B cell (primary cell): ENCODE data around the gene CRYBG3. TPM values are rescaled to one million over a fixed set of nuclear protein-coding genes. Genes with fewer than 3 reads are reported as not detected.

Experiments
- ATAC-seq: fragments of 200-7000 bp; cut with Tn5 transposase; one replicate; pipeline ENCODE4 v1.10.0; 2021; ENCODE audit warnings: low read depth, mild to moderate bottlenecking, moderate number of reproducible peaks, moderate library complexity
- CTCF ChIA-PET: fragments of 350-600 bp; sonication (Branson Sonifier 250); formaldehyde crosslinking; loops from one replicate; lab custom pipeline; 2021; ENCODE audit warnings: antibody characterized with exemption, inconsistent platforms; lab: Charles Lee
- POLR2A ChIA-PET: fragments of 350-600 bp; sonication (Branson Sonifier 250); formaldehyde crosslinking; loops from one replicate; lab custom pipeline; 2021; ENCODE audit warnings: antibody characterized with exemption; lab: Charles Lee
- DNase-seq: peaks from one replicate; pipeline ENCODE4 v3.0.0; 2013
- H2AFZ ChIP-seq: 2 replicates; pipeline ENCODE4 v1.6.1; 2012; ENCODE audit warnings: mild to moderate bottlenecking, low read depth, low read length; ENCODE audit not compliant: insufficient read depth, poor library complexity, severe bottlenecking
- H3K27ac ChIP-seq, 2 donors: 1 replicate in 1 of 2; 2 replicates in 1 of 2; pipeline ENCODE4 v1.5.1; 2012 to 2013; ENCODE audit warnings: low read length in 2 of 2, mild to moderate bottlenecking in 2 of 2, moderate library complexity in 1 of 2
- H3K27me3 ChIP-seq, 4 experiments: fragments of 200-600 bp in 1 of 4; sonication (generic) in 1 of 4; replicated peaks in 1 of 4; 1 replicate in 2 of 4; 2 replicates in 2 of 4; pipeline versions ENCODE4 v1.6.1 to v1.7.0; 2013 to 2016; ENCODE audit warnings: low read length in 3 of 4, mild to moderate bottlenecking in 2 of 4, mixed read lengths in 1 of 4, moderate library complexity in 1 of 4; ENCODE audit not compliant: insufficient read depth in 4 of 4, control insufficient read depth in 3 of 4; ENCODE audit errors: control extremely low read depth in 1 of 4
- H3K36me3 ChIP-seq, 2 experiments: replicated peaks in 1 of 2; 1 replicate in 1 of 2; 2 replicates in 1 of 2; pipeline versions ENCODE4 v1.6.1 to v1.7.1; 2013; ENCODE audit warnings: low read length in 1 of 2; ENCODE audit not compliant: insufficient read depth in 2 of 2, control insufficient read depth in 1 of 2; ENCODE audit errors: control extremely low read depth in 1 of 2, extremely low read depth in 1 of 2
- H3K4me1 ChIP-seq, 2 donors: fragments of 200-600 bp in 1 of 2; sonication (generic) in 1 of 2; 1 replicate in 1 of 2; 2 replicates in 1 of 2; pipeline versions ENCODE4 v1.5.1 to v1.6.1; 2013 to 2017; ENCODE audit warnings: low read length in 2 of 2; ENCODE audit not compliant: control insufficient read depth in 2 of 2, insufficient read depth in 2 of 2
- H3K4me2 ChIP-seq: replicated peaks from 2 replicates; pipeline ENCODE3; 2012; ENCODE audit warnings: mild to moderate bottlenecking, low read depth, low read length; ENCODE audit not compliant: poor library complexity, severe bottlenecking
- H3K4me3 ChIP-seq, 5 experiments: fragments of 200-600 bp in 1 of 5; sonication (generic) in 1 of 5; 1 replicate in 3 of 5; 2 replicates in 2 of 5; pipeline versions ENCODE4 v1.5.1 to v1.7.0; 2011 to 2016; ENCODE audit warnings: low read length in 4 of 5, mild to moderate bottlenecking in 4 of 5, low read depth in 2 of 5, control low read depth in 1 of 5, moderate library complexity in 1 of 5; ENCODE audit not compliant: insufficient read depth in 1 of 5; ENCODE audit errors: control extremely low read depth in 1 of 5, extremely low read depth in 1 of 5
- H3K79me2 ChIP-seq: fragments of 200-600 bp; sonication (generic); one replicate; pipeline ENCODE4 v1.6.0; 2016; ENCODE audit warnings: low read length; ENCODE audit not compliant: control insufficient read depth, insufficient read depth
- H3K9ac ChIP-seq: fragments of 200-600 bp; sonication (generic); 2 replicates; pipeline ENCODE4 v1.6.1; 2017; ENCODE audit warnings: mild to moderate bottlenecking, low read length, moderate library complexity
- H3K9me3 ChIP-seq, 3 donors: one replicate each; pipeline versions ENCODE4 v1.6.1 to v1.7.1; 2013; ENCODE audit warnings: low read length in 2 of 3; ENCODE audit not compliant: control insufficient read depth in 2 of 3, insufficient read depth in 1 of 3; ENCODE audit errors: control extremely low read depth in 1 of 3
- H4K20me1 ChIP-seq: 2 replicates; pipeline ENCODE4 v1.6.0; 2012; ENCODE audit warnings: mild to moderate bottlenecking, low read length; ENCODE audit not compliant: insufficient read depth, control insufficient read depth, poor library complexity, severe bottlenecking
- H3K27ac Mint-ChIP-seq: one replicate; pipeline ENCODE4 v1.8.0; 2021; ENCODE audit warnings: mixed read lengths
- H3K27me3 Mint-ChIP-seq: one replicate; pipeline ENCODE4 v1.8.0; 2021; ENCODE audit warnings: mixed read lengths
- H3K4me1 Mint-ChIP-seq: one replicate; pipeline ENCODE4 v1.8.0; 2021; ENCODE audit warnings: mixed read lengths
- H3K4me3 Mint-ChIP-seq: one replicate; pipeline ENCODE4 v1.8.0; 2021; ENCODE audit warnings: mixed read lengths
- H3K9me3 Mint-ChIP-seq: one replicate; pipeline ENCODE4 v1.8.0; 2022; ENCODE audit warnings: mixed read lengths; ENCODE audit not compliant: insufficient read depth
- CTCF ChIP-seq: fragments of 200-600 bp; IDR thresholded peaks from one replicate; pipeline ENCODE4 v1.8.0; 2022; ENCODE audit warnings: antibody characterized with exemption, mild to moderate bottlenecking
- EZH2 ChIP-seq: IDR thresholded peaks from 2 replicates; pipeline ENCODE4 v1.6.1; 2012; ENCODE audit warnings: borderline replicate concordance, low read depth, mild to moderate bottlenecking, moderate library complexity, low read length; ENCODE audit not compliant: insufficient read depth, poor library complexity, severe bottlenecking
- WGBS: methylation state at CpG from one replicate; pipeline ENCODE4 v1.1.5; 2013; ENCODE audit warnings: missing lambda C conversion rate; ENCODE audit not compliant: insufficient coverage; 5-methylcytosine and 5-hydroxymethylcytosine counted together
- intact Hi-C: fragments of 100-400 bp; cut with micrococcal nuclease; formaldehyde crosslinking; loops from one replicate; pipeline ENCODE4 v1.10.0; 2022
- polyA plus RNA-seq: library from polyadenylated mRNA; depleted of rRNA; stranded (reverse); fragments of >200 nt; gene quantifications from 2 replicates; pipeline ENCODE4 v1.2.3, GENCODE V29; 2012
- total RNA-seq, 2 donors: library from RNA; stranded (reverse); fragments of 120-200 nt in 1 of 2; gene quantifications; 1 replicate in 1 of 2; 2 replicates in 1 of 2; pipeline versions ENCODE4 v1.2.3 to v1.2.4, GENCODE V29; 2013 to 2022

Gene CRYBG3
- total and polyA plus RNA-seq, 2 donors (not counting 1 experiment from before 2014, with no cell fraction given), result 2.2 to 3.0 TPM

GRCh38 chr3:97871801-97872524 lies 50.2 kb downstream of the CRYBG3 start:
- H3K79me2 ChIP-seq, result no peaks in the 10 kb centered on the region
- TF ChIP-seq EZH2, result no peak
- no peak for TF ChIP-seq CTCF
- Mint-ChIP-seq H3K27ac (no peak overlapping the region), H3K4me3 (no peak overlapping the region), H3K4me1 (no peaks in the 10 kb centered on the region), H3K9me3 (no peaks in the 10 kb centered on the region), H3K27me3 (peaks cover 9% of the 10 kb centered on the region)
- H3K4me3 ChIP-seq, result no peak overlapping the region
- intact Hi-C loops, result no loop called here
- no peaks in the 10 kb centered on the region for H4K20me1 ChIP-seq
- no peaks in the 10 kb centered on the region for H3K9me3 ChIP-seq
- POLR2A ChIA-PET, result no interaction called here
- H3K27me3 ChIP-seq, result no peaks in the 10 kb centered on the region
- no peak for ATAC-seq
- no peak overlapping the region for H2AFZ ChIP-seq
- no peak overlapping the region for H3K27ac ChIP-seq
- H3K4me1 ChIP-seq, result no peaks in the 10 kb centered on the region
- 100% methylated on average over 3 of the region's 6 CpGs for WGBS
- H3K36me3 ChIP-seq, result no peaks in the 10 kb centered on the region
- CTCF ChIA-PET, result no interaction called here
- H3K4me2 ChIP-seq, result no peak overlapping the region
- no peak for DNase-seq
- no peak overlapping the region for H3K9ac ChIP-seq

GRCh38 chr3:97872525-97873042 lies 50.8 kb downstream of the CRYBG3 start:
- ATAC-seq (no peak), DNase-seq (no peak)
- Histone ChIP-seq H2AFZ (no peak overlapping the region), H4K20me1 (no peaks in the 10 kb centered on the region), H3K4me3 (no peak overlapping the region), H3K4me2 (no peak overlapping the region), H3K9ac (no peak overlapping the region), H3K36me3 (no peaks in the 10 kb centered on the region), H3K27ac (no peak overlapping the region), H3K4me1 (no peaks in the 10 kb centered on the region), H3K27me3 (no peaks in the 10 kb centered on the region), H3K79me2 (no peaks in the 10 kb centered on the region), H3K9me3 (no peaks in the 10 kb centered on the region)
- no peak overlapping the region for H3K4me3 Mint-ChIP-seq
- TF ChIP-seq CTCF (no peak), EZH2 (no peak)
- no peaks in the 10 kb centered on the region for H3K4me1 Mint-ChIP-seq
- no CpG with 5 or more reads among the region's 1 CpG for WGBS
- peaks cover 9% of the 10 kb centered on the region for H3K27me3 Mint-ChIP-seq
- no peak overlapping the region for H3K27ac Mint-ChIP-seq
- H3K9me3 Mint-ChIP-seq, result no peaks in the 10 kb centered on the region
- CTCF ChIA-PET, result no interaction called here
- intact Hi-C loops, result no loop called here
- POLR2A ChIA-PET, result no interaction called here
